ENCODE results near the gene CACNA2D4.

Gene CACNA2D4

GRCh38 chr12:1852076-1852475 is 66.4 kb downstream of the CACNA2D4 start:
- no peak for DNase-seq (ENCODE audit: extremely low spot score)
- POLR2A ChIA-PET, result no interaction called here
- TF ChIP-seq SUZ12 (IDR thresholded peaks at IDR 0.05) (no peak), FOXA1 (IDR thresholded peaks at IDR 0.05) (no peak), FOXK2 (IDR thresholded peaks at IDR 0.05) (no peak), PKNOX1 (IDR thresholded peaks at IDR 0.05) (no peak), NFRKB (IDR thresholded peaks at IDR 0.05) (no peak), HDGF (IDR thresholded peaks at IDR 0.05; ENCODE audit: borderline replicate concordance) (no peak), SP1 (IDR thresholded peaks at IDR 0.05) (no peak), FOXM1 (IDR thresholded peaks at IDR 0.05; ENCODE audit: borderline replicate concordance) (no peak), BHLHE40 (IDR thresholded peaks at IDR 0.05; ENCODE audit: borderline replicate concordance) (no peak), LEF1 (IDR thresholded peaks at IDR 0.05; ENCODE audit: borderline replicate concordance) (no peak), ZNF384 (IDR thresholded peaks at IDR 0.05) (no peak)
- CTCF ChIA-PET, result no interaction called here

- POLR2A ChIA-PET, result no interaction called here
- CTCF ChIA-PET, result no interaction called here
- TF ChIP-seq CTBP1 (IDR thresholded peaks at IDR 0.05; ENCODE audit: borderline replicate concordance) (no peak), FOXM1 (IDR thresholded peaks at IDR 0.05; ENCODE audit: borderline replicate concordance) (no peak), PKNOX1 (IDR thresholded peaks at IDR 0.05) (no peak), SUZ12 (IDR thresholded peaks at IDR 0.05) (no peak), ZNF384 (IDR thresholded peaks at IDR 0.05) (no peak), NFRKB (IDR thresholded peaks at IDR 0.05) (no peak), ARNT (IDR thresholded peaks at IDR 0.05) (no peak), TARDBP (IDR thresholded peaks at IDR 0.05) (no peak)
- DNase-seq (ENCODE audit: extremely low spot score), result no peak
Measured at GRCh38 chr12:1851151-1851701, 67.2 kb downstream of the CACNA2D4 start.

- POLR2A ChIA-PET, result no interaction called here
- TF ChIP-seq NFRKB (IDR thresholded peaks at IDR 0.05) (no peak), FOXK2 (IDR thresholded peaks at IDR 0.05) (no peak), CTBP1 (IDR thresholded peaks at IDR 0.05; ENCODE audit: borderline replicate concordance) (no peak), LEF1 (IDR thresholded peaks at IDR 0.05; ENCODE audit: borderline replicate concordance) (no peak), SUZ12 (IDR thresholded peaks at IDR 0.05) (no peak), BHLHE40 (IDR thresholded peaks at IDR 0.05; ENCODE audit: borderline replicate concordance) (no peak), ZNF384 (IDR thresholded peaks at IDR 0.05) (no peak), ELF4 (IDR thresholded peaks at IDR 0.05) (no peak), L3MBTL2 (conservative IDR thresholded peaks at IDR 0.05) (no peak; the same call in 1 of the 2 replicates), PKNOX1 (IDR thresholded peaks at IDR 0.05) (no peak), ARNT (IDR thresholded peaks at IDR 0.05) (no peak), FOXM1 (IDR thresholded peaks at IDR 0.05; ENCODE audit: borderline replicate concordance) (no peak), SP1 (IDR thresholded peaks at IDR 0.05) (no peak), HDGF (IDR thresholded peaks at IDR 0.05; ENCODE audit: borderline replicate concordance) (no peak), TARDBP (IDR thresholded peaks at IDR 0.05) (no peak), FOXA1 (IDR thresholded peaks at IDR 0.05) (no peak)
- CTCF ChIA-PET, result interaction anchor here (0.7 kb wide), 1 partner anchor 580 kb away, joined by 3 read pairs; no protein-coding TSS in a partner anchor
Measured at GRCh38 chr12:1848745-1849144, 69.7 kb downstream of the CACNA2D4 start.

GRCh38 chr12:1848146-1848545 is 70.3 kb downstream of the CACNA2D4 start:
- DNase-seq (ENCODE audit: extremely low spot score), result no peak
- ChIA-PET POLR2A (no interaction called here), CTCF (no interaction called here)
- TF ChIP-seq TARDBP (IDR thresholded peaks at IDR 0.05), result no peak
- TF ChIP-seq L3MBTL2 (conservative IDR thresholded peaks at IDR 0.05), result no peak
- TF ChIP-seq SUZ12 (IDR thresholded peaks at IDR 0.05), result no peak
- no peak for TF ChIP-seq ZNF384 (IDR thresholded peaks at IDR 0.05)
- no peak for TF ChIP-seq HDGF (IDR thresholded peaks at IDR 0.05; ENCODE audit: borderline replicate concordance)
- no peak for TF ChIP-seq PKNOX1 (IDR thresholded peaks at IDR 0.05)
- TF ChIP-seq FOXA1 (IDR thresholded peaks at IDR 0.05), result no peak
- TF ChIP-seq LEF1 (IDR thresholded peaks at IDR 0.05; ENCODE audit: borderline replicate concordance), result no peak
- TF ChIP-seq NFRKB (IDR thresholded peaks at IDR 0.05), result no peak
- TF ChIP-seq BHLHE40 (IDR thresholded peaks at IDR 0.05; ENCODE audit: borderline replicate concordance), result no peak
- TF ChIP-seq CTBP1 (IDR thresholded peaks at IDR 0.05; ENCODE audit: borderline replicate concordance), result no peak

More at GRCh38 chr12:1848745-1849144, 69.7 kb downstream of the CACNA2D4 start:
- no peak for DNase-seq (ENCODE audit: extremely low spot score)

GRCh38 chr12:1847411-1847810 is 71.0 kb downstream of the CACNA2D4 start:
- CTCF ChIA-PET, result no interaction called here
- POLR2A ChIA-PET, result no interaction called here
- TF ChIP-seq PKNOX1 (IDR thresholded peaks at IDR 0.05), result no peak
- TF ChIP-seq HDGF (IDR thresholded peaks at IDR 0.05; ENCODE audit: borderline replicate concordance), result no peak
- no peak for DNase-seq (ENCODE audit: extremely low spot score)

Data from HEK293T (cell line).